ENCODE data around the gene CNMD. TPM values are rescaled to one million over a fixed set of nuclear protein-coding genes. Genes with fewer than 3 reads are reported as not detected.

The CNMD gene
- total RNA-seq, 4 donors from 2014 or later, result not detected

GRCh38 chr13:52659340-52659739 lies 80.3 kb downstream of the CNMD start:
- TF ChIP-seq POLR2A (IDR thresholded peaks at IDR 0.05), result no peak
- TF ChIP-seq, protein P1, sequence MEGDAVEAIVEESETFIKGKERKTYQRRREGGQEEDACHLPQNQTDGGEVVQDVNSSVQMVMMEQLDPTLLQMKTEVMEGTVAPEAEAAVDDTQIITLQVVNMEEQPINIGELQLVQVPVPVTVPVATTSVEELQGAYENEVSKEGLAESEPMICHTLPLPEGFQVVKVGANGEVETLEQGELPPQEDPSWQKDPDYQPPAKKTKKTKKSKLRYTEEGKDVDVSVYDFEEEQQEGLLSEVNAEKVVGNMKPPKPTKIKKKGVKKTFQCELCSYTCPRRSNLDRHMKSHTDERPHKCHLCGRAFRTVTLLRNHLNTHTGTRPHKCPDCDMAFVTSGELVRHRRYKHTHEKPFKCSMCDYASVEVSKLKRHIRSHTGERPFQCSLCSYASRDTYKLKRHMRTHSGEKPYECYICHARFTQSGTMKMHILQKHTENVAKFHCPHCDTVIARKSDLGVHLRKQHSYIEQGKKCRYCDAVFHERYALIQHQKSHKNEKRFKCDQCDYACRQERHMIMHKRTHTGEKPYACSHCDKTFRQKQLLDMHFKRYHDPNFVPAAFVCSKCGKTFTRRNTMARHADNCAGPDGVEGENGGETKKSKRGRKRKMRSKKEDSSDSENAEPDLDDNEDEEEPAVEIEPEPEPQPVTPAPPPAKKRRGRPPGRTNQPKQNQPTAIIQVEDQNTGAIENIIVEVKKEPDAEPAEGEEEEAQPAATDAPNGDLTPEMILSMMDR (IDR thresholded peaks at IDR 0.05), result no peak
- Histone ChIP-seq H3K36me3 (peaks cover 0 to 66% (median 2%) of the 10 kb centered on the region in 3 donors), H3K9me3 (no peaks in the 10 kb centered on the region), H3K27ac (no peak overlapping the region), H3K4me3 (no peak overlapping the region), H3K4me1 (peaks cover 0 to 11% (median 0%) of the 10 kb centered on the region in 4 donors), H3K27me3 (no peaks in the 10 kb centered on the region)
- DNase-seq, result no peak

Other genes starting within 250 kb of the CNMD start
- 10 to 100 TPM in 1 of 4 donors, 1 to 10 TPM in 3; 2.8 to 23.9 (median 4.6) TPM for gene HNRNPA1L2, start 97.4 kb downstream of the CNMD start, total RNA-seq
- 10 to 100 TPM; 22.4 to 49.5 (median 27.5) TPM for gene SUGT1, start 87.0 kb downstream of the CNMD start, total RNA-seq
- not detected for gene PCDH8, start 108.8 kb upstream of the CNMD start, total RNA-seq